A673 (cell line): ENCODE results near the gene ACKR1.

ENCODE experiments used
- CTCF ChIP-seq: fragments of 300-800, 200-600 bp; sonication (generic); conservative IDR thresholded peaks from 2 replicates; pipeline ENCODE4 v1.5.1; 2017; ENCODE audit warnings: low read depth, mild to moderate bottlenecking, antibody characterized with exemption, low read length, moderate library complexity, mixed read lengths
- EZH2 ChIP-seq: fragments of 200-600 bp; sonication (generic); IDR thresholded peaks from 2 replicates; pipeline ENCODE4 v1.6.1; 2017; ENCODE audit warnings: borderline replicate concordance, low read depth, mild to moderate bottlenecking, mixed read lengths, antibody characterized with exemption, low read length; ENCODE audit not compliant: poor library complexity, severe bottlenecking

- no peak for TF ChIP-seq CTCF
- TF ChIP-seq EZH2, result no peak
These were observed 31.4 kb upstream of the ACKR1 start for GRCh38 chr1:159173320-159173719.
